Vagina (tissue), 2 donors: ENCODE results near the gene TPRN.

Source experiments
- CTCF ChIP-seq, 3 experiments: fragments of 450-650 bp in 2 of 3; fragments of 200-600 bp in 1 of 3; sonication (generic) in 1 of 3; IDR thresholded peaks; one replicate each; pipeline ENCODE4 v1.5.1; 2017 to 2019; ENCODE audit warnings: antibody characterized with exemption in 3 of 3, mild to moderate bottlenecking in 2 of 3, moderate library complexity in 2 of 3
- POLR2A ChIP-seq, 2 donors: fragments of 450-650 bp; IDR thresholded peaks; one replicate each; pipeline ENCODE4 v1.6.1; 2017; ENCODE audit warnings: antibody characterized with exemption in 2 of 2, mild to moderate bottlenecking in 2 of 2, moderate library complexity in 2 of 2

- TF ChIP-seq POLR2A (IDR thresholded peaks at IDR 0.05) (no peak), CTCF (IDR thresholded peaks at IDR 0.05) (no peak)
These were observed 39.8 kb upstream of the TPRN start for GRCh38 chr9:137240318-137240840.
